Activated T-helper 17 cell treated with anti-CD3 and anti-CD28 coated beads, Interleukin-2, amount 50 U/mL, for 72 hours (primary cell): ENCODE results near the gene TLK2. TPM values are rescaled to one million over a fixed set of nuclear protein-coding genes. Genes with fewer than 3 reads are reported as not detected.
A peak's percentile ranks its signal among the peaks of the same experiment; 100 is the strongest.
"Not testable (repeated sequence)": the region's sequence is repeated elsewhere in the genome, so short reads cannot be mapped to it uniquely, and the experiment has no call there.

Source experiments
- ATAC-seq: fragments of 150-1000 bp; cut with Tn5 transposase; replicated peaks from 2 replicates; pipeline ENCODE4 v1.10.0; 2021; ENCODE audit warnings: mild to moderate bottlenecking, moderate library complexity
- H3K27ac Mint-ChIP-seq: one replicate; pipeline ENCODE4 v1.8.0; 2022; ENCODE audit warnings: mixed read lengths
- H3K27me3 Mint-ChIP-seq: one replicate; pipeline ENCODE4 v1.8.0; 2022; ENCODE audit warnings: mixed read lengths
- H3K36me3 Mint-ChIP-seq: one replicate; pipeline ENCODE4 v1.8.0; 2022; ENCODE audit warnings: low read depth, mild to moderate bottlenecking, mixed read lengths
- H3K4me1 Mint-ChIP-seq: one replicate; pipeline ENCODE4 v1.8.0; 2022; ENCODE audit warnings: mixed read lengths
- H3K4me3 Mint-ChIP-seq: one replicate; pipeline ENCODE4 v1.8.0; 2022; ENCODE audit warnings: mild to moderate bottlenecking, mixed read lengths
- H3K9me3 Mint-ChIP-seq: one replicate; pipeline ENCODE4 v1.8.0; 2022; ENCODE audit warnings: mixed read lengths
- total RNA-seq, 2 donors: library from RNA; stranded (reverse); gene quantifications; one replicate each; pipeline ENCODE4 v1.2.3, GENCODE V29; 2022

Gene TLK2
- total RNA-seq, 2 donors from 2014 or later: 42.5 to 43.9 TPM

DNA sequence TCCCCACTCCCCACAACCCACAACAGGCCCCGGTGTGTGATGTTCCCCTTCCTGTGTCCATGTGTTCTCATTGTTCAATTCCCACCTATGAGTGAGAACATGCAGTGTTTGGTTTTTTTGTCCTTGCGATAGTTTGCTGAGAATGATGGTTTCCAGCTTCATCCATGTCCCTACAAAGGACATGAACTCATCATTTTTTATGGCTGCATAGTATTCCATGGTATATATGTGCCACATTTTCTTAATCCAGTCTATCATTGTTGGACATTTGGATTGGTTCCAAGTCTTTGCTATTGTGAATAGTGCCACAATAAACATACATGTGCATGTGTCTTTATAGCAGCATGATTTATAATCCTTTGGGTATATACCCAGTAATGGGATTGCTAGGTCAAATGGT lies 82.3 kb downstream of the TLK2 start:
- not testable (repeated sequence) for H3K9me3 Mint-ChIP-seq, H3K27ac Mint-ChIP-seq, ATAC-seq, H3K4me3 Mint-ChIP-seq, H3K27me3 Mint-ChIP-seq
- Mint-ChIP-seq H3K36me3 (peaks cover 85% of the 10 kb centered on the region), H3K4me1 (peaks cover 27% of the 10 kb centered on the region)

DNA sequence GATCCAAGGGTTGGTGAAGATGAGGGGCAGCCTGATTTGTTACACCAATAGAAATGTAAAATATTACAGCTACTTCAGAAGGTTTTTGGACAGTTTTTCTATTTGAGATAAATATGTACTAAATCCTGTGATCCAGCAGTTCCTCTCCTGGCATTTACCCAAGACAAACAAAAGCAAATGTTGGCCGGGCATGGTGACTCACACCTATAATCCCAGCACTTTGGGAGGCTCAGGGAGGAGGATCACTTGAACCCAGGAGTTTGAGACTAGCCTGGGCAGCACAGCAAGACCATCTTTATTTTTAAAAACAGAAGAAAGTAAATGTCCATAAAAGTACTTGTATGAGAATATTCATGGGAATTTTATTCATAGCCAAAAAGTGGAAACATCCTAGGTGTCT lies 84.0 kb downstream of the TLK2 start:
- H3K27ac Mint-ChIP-seq: no peak overlapping the region

DNA sequence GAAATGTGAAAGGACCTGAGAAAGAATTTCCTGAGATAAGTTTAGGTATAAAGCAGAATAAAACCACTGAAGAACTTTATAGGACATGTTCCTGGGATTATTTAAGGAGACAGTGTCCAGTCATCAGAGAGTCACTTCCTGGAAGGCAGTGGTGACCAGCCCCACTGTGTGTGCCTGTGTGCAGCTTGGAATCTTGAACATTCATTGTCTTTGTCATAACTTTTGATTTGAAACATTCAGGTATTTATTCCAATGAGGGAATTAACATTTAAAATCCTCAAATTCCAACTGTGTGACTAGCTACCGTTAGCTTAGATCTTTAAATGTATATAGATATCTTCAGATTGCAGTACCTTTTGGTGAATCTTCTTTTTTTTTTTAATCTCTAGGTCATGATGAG lies 87.2 kb downstream of the TLK2 start:
- Mint-ChIP-seq H3K27me3 (no peaks in the 10 kb centered on the region), H3K9me3 (no peaks in the 10 kb centered on the region), H3K4me3 (peak overlapping the region; percentile 28), H3K4me1 (peaks cover 31% of the 10 kb centered on the region), H3K36me3 (peaks cover 84% of the 10 kb centered on the region), H3K27ac (peak overlapping the region; percentile 73)
- ATAC-seq: no peak

More for the DNA sequence above, 84.0 kb downstream of the TLK2 start:
- Mint-ChIP-seq H3K36me3 (peaks cover 86% of the 10 kb centered on the region), H3K27me3 (no peaks in the 10 kb centered on the region), H3K4me3 (no peak overlapping the region), H3K9me3 (no peaks in the 10 kb centered on the region), H3K4me1 (peaks cover 25% of the 10 kb centered on the region)
- ATAC-seq: no peak

DNA sequence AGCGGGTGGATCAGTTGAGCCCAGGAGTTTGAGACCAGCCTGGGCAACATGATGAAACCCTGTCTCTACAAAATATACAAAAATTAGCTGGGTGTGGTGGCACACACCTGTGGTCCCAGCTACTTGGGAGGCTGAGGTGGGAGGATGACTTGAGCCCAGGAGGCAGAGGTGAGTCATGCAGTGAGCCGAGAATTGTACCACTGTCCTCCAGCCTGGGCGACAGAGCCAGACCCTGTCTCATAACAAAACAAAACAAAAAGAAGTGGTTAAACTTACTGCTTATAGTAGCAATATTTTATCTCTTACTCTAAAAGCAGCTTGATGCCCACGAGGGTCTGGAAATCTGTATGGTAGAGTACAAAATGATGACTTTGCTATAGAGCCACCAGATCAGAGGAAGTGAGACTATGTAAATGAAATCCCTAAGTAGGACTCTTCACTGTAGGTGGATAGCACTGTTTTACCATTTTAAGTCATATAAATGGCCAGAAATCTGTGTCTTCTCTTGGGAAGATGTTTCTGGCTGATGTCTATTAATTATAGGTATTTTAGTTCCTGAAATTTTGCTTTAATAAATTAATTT lies 88.5 kb downstream of the TLK2 start:
- Mint-ChIP-seq H3K27me3 (no peaks in the 10 kb centered on the region), H3K27ac (peak overlapping the region; percentile 73), H3K9me3 (no peaks in the 10 kb centered on the region), H3K4me1 (peaks cover 31% of the 10 kb centered on the region), H3K36me3 (peaks cover 79% of the 10 kb centered on the region), H3K4me3 (peak overlapping the region; percentile 28)
- peak; percentile 60 for ATAC-seq

DNA sequence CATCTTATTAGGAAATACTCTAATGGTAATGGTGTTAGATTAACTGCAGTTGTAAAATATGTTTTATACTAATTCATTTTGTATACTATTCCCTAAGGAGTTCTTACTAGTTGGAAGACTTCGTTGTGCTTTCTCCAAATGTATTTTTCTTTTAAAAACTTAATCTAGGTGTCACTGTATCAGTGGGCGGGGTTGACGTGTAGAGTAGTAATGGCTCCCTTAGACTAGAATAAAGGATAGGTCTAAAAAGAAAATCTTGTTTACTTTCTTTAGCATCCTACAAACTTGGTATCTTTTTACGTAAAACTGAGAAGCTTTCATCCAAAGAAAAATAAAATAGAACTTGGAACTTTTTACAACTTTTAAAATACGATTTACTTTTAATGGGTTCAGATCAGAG lies 93.9 kb downstream of the TLK2 start:
- Mint-ChIP-seq H3K27me3 (no peaks in the 10 kb centered on the region), H3K27ac (peak overlapping the region; percentile 93), H3K4me1 (peaks cover 18% of the 10 kb centered on the region), H3K9me3 (no peaks in the 10 kb centered on the region), H3K36me3 (peaks cover 81% of the 10 kb centered on the region), H3K4me3 (peak overlapping the region; percentile 59)
- ATAC-seq: no peak

DNA sequence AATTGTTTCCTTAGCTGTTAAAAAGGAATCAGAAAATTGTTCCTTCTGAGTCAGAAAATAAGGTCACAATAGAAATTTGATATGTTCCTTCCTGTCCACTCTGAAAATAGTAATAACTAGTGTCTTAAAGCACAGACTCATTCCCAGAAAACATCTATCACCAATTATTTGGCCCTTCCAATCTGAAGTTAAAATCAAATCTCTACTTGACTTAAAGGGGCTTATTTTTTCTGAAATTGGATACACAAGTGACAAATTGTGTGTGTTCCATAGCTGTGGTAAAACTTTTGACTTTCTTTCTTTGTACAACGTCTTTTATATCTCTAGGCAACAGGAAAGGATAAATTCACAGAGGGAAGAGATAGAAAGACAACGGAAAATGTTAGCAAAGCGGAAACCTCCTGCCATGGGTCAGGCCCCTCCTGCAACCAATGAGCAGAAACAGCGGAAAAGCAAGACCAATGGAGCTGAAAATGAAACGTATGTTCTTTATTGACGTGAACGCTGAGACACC lies 94.3 kb downstream of the TLK2 start:
- H3K27me3 Mint-ChIP-seq: no peaks in the 10 kb centered on the region
- no peaks in the 10 kb centered on the region for H3K9me3 Mint-ChIP-seq
- peak overlapping the region; percentile 59 for H3K4me3 Mint-ChIP-seq
- H3K36me3 Mint-ChIP-seq: peaks cover 81% of the 10 kb centered on the region
- ATAC-seq: peak; percentile 77
- peaks cover 18% of the 10 kb centered on the region for H3K4me1 Mint-ChIP-seq
- peak overlapping the region; percentile 93 for H3K27ac Mint-ChIP-seq

DNA sequence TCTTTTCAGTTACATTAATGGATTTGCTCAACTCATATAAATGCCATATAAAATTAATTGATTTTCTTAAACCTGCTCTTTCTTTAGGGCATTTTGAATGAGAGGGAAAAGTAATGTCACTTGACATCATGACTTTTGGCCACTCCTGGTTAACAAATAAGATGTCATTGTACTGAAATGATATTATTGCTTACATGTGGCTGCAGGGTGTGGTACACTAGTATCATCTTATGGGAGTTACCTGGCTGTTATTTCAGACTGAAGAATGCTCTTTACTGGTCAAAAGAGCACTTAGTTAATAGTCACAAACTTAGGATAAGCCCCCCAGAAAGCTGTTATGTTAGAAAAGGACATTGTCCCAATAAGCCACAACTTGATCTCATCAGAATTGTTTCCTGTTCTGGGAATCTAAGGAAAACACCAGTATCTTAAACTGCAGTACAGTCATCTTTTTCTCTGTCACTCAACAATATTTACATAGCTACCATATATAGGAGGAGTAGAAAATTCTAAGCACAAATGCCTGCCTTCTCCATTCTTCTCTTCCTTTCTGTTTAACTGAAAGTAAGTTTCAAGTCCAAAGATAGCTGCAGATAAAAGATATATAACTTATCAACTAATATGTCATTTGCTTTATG lies 95.0 kb downstream of the TLK2 start:
- no peaks in the 10 kb centered on the region for H3K27me3 Mint-ChIP-seq
- H3K36me3 Mint-ChIP-seq: peaks cover 86% of the 10 kb centered on the region
- H3K4me3 Mint-ChIP-seq: peak overlapping the region; percentile 59
- no peaks in the 10 kb centered on the region for H3K9me3 Mint-ChIP-seq
- peak; percentile 78 for ATAC-seq
- peaks cover 23% of the 10 kb centered on the region for H3K4me1 Mint-ChIP-seq
- peak overlapping the region; percentile 93 for H3K27ac Mint-ChIP-seq

DNA sequence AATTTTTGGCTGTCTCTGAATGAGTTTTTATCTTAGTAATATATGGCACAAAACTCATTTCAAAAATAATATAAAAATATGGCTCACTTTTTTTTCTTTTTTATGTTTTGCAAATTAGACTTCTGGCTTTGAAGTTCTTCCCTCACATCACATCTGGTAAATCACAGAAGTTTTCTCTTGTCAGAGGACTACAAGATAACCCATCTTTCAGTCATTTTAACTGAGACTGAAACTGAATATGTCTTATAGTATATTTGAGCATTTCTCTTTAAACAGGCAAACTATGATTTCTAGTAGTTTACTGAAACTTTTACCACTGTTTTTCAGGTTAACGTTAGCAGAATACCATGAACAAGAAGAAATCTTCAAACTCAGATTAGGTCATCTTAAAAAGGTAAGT lies 97.8 kb downstream of the TLK2 start:
- Mint-ChIP-seq H3K9me3 (no peaks in the 10 kb centered on the region), H3K4me1 (peaks cover 20% of the 10 kb centered on the region), H3K27ac (peak overlapping the region; percentile 44), H3K27me3 (no peaks in the 10 kb centered on the region), H3K36me3 (peaks cover 96% of the 10 kb centered on the region), H3K4me3 (no peak overlapping the region)
- ATAC-seq: no peak

DNA sequence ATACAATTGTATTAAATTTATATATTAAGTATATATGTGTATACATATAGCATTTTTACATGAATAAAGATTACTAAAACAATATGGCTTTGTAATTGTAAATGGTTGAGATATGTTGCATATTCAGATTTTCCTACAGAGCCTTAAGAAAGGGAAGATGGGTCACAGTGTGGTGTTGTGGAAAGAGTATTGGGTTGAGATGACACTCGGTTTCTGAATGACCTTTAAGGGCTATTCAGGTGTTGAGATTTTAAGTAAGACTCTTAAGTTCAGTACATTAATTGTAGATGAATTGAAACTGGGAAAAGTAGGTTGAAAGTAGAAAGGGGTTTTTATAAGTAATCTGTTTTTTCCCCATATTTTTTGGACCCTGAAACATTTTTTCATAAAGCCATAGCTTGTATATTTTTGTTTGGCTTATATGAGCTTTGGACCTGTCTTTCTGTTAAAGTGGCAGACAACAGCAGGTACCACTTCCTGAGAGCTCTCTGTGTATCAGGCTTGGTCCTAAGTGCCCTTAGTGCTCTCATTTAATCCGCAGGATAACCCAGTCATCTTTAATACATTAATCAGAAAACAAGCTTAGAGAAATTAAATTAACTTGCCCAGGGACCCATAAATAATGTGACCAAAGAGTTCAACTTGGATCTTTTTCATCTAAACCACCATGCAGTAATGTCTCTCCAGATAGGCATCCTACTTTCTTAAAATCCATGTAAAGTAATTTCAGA lies 100.3 kb downstream of the TLK2 start:
- Mint-ChIP-seq H3K4me3 (no peak overlapping the region), H3K36me3 (peaks cover 98% of the 10 kb centered on the region), H3K4me1 (peaks cover 14% of the 10 kb centered on the region), H3K27me3 (no peaks in the 10 kb centered on the region), H3K9me3 (no peaks in the 10 kb centered on the region), H3K27ac (peak overlapping the region; percentile 71)
- peak; percentile 66 for ATAC-seq

DNA sequence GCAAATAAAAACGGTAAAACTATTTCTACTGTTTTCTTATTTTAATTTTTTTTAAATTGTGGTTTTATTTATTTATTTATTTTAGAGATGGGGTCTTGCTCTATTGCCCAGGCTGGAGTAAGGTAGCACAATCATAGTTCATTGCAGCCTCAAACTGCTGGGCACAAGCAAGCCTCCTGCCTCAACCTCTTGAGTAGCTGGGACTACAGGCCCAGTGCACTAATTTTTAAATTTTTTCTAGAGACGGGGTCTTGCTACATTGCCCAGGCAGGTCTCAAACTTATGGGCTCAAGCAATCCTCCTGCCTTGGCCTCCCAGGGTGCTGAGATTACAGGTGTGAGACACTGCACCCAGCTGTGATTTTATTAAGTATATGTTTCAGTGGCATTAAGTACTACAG lies 102.3 kb downstream of the TLK2 start:
- Mint-ChIP-seq H3K9me3 (no peaks in the 10 kb centered on the region), H3K27me3 (no peaks in the 10 kb centered on the region), H3K4me1 (peaks cover 9% of the 10 kb centered on the region), H3K27ac (no peak overlapping the region), H3K36me3 (peaks cover 96% of the 10 kb centered on the region), H3K4me3 (no peak overlapping the region)
- no peak for ATAC-seq

DNA sequence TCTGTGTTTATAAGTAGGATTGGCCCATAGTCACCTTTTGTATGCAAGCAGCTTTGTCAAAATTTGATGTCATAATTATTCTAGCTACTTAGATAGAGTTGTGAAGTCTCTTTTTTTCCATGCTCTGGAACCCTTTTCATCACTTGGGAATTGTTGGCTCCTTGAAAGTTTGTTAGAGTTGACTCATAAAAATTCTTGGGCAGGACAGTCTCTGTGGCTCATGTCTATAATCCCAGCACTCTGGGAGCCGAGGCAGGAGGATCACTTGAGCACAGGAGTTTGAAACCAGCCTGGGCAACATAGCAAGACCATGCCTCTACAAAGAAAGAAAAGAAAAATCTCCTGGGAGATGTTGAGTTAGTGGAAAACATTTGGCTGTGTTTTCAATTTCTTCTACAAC lies 103.1 kb downstream of the TLK2 start:
- Mint-ChIP-seq H3K4me1 (peaks cover 9% of the 10 kb centered on the region), H3K27me3 (no peaks in the 10 kb centered on the region), H3K27ac (no peak overlapping the region), H3K9me3 (no peaks in the 10 kb centered on the region), H3K36me3 (peaks cover 96% of the 10 kb centered on the region), H3K4me3 (no peak overlapping the region)
- ATAC-seq: no peak

DNA sequence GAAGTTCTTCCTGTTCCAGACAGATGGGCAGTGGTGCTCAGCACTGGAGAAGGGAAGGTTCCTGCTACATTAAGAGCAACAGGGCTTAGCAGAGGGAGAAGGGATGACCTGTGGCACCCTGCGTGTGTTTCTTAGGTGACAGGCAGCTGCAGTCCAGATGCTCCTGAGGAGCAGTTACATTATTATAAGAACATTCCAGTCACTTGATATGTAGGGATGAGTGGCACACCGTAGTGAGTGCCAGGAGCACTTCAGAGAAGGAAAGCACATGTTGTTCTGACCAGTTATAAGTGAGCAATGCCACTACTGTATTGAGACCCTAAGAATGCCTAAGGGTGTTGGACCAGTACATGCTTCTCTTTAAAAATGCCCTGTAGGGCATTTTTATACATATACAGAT lies 108.9 kb downstream of the TLK2 start:
- H3K4me1 Mint-ChIP-seq: no peaks in the 10 kb centered on the region
- H3K9me3 Mint-ChIP-seq: no peaks in the 10 kb centered on the region
- H3K27me3 Mint-ChIP-seq: no peaks in the 10 kb centered on the region
- no peak for ATAC-seq
- H3K4me3 Mint-ChIP-seq: no peak overlapping the region
- H3K27ac Mint-ChIP-seq: peak overlapping the region; percentile 28
- H3K36me3 Mint-ChIP-seq: peaks cover 86% of the 10 kb centered on the region

DNA sequence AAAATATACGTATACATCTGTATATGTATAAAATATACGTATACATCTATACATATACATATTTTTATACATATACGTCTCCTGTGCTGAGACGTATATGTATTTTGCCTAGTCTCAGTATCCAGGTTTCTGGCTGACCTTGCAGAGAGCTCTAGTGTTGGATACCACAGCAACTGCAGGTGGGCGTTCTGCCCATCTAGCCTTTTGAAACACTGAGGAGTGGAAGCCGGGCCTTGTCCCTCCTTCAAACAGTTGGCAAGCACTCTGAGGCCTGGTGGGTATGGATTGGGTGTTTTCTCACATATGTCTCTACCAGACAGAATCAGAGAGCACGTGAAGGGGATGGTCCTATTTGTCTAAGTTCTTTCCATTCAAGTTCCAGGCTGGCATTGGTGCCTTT lies 109.5 kb downstream of the TLK2 start:
- Mint-ChIP-seq H3K4me1 (no peaks in the 10 kb centered on the region), H3K9me3 (no peaks in the 10 kb centered on the region), H3K4me3 (no peak overlapping the region), H3K27ac (peak overlapping the region; percentile 47), H3K27me3 (no peaks in the 10 kb centered on the region), H3K36me3 (peaks cover 80% of the 10 kb centered on the region)
- no peak for ATAC-seq

DNA sequence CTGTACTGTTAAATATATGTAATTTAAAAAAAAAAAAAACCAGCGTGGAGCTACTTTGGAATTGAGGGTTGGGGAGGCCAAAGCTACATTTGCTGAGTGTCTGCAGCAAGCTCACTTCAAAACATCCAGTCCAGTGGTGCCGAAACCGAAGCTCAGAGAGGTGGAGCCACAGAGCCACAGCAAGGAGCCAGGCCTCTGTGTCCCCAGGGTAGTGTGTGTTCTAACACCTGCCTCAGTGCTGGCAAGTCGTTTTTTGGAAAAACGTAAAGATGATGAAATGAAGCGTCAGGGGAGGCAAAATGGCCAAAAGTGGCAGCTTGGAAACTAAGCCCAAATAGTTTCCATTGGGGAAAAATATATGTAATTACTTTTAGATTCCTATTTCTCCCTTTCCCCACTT lies 112.7 kb downstream of the TLK2 start:
- Mint-ChIP-seq H3K27ac (no peak overlapping the region), H3K36me3 (peaks cover 61% of the 10 kb centered on the region)

DNA sequence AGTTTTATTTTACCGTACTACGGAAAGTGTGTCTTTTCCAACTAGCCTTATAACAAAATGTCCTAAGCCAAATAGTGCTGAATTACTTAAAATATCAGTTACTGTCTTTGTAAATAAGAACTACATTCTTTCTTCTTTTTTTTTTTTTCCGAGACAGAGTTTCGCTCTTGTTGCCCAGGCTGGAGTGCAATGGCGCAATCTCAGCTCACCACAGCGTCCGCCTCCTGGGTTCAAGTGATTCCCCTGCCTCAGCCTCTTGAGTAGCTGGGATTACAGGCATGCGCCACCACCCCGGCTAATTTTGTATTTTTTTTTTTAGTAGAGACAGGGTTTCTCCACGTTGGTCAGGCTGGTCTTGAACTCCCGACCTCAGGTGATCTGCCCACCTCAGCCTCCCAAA lies 113.2 kb downstream of the TLK2 start:
- not testable (repeated sequence) for ATAC-seq, H3K27me3 Mint-ChIP-seq, H3K9me3 Mint-ChIP-seq, H3K4me1 Mint-ChIP-seq, H3K27ac Mint-ChIP-seq, H3K4me3 Mint-ChIP-seq
- H3K36me3 Mint-ChIP-seq: peaks cover 61% of the 10 kb centered on the region

More for the DNA sequence above, 112.7 kb downstream of the TLK2 start:
- no peaks in the 10 kb centered on the region for H3K27me3 Mint-ChIP-seq
- H3K9me3 Mint-ChIP-seq: no peaks in the 10 kb centered on the region
- H3K4me1 Mint-ChIP-seq: no peaks in the 10 kb centered on the region
- ATAC-seq: no peak
- H3K4me3 Mint-ChIP-seq: no peak overlapping the region
